H9 (cell line): ENCODE measurements around the gene ZNF766. TPM values are rescaled to one million over a fixed set of nuclear protein-coding genes. Genes with fewer than 3 reads are reported as not detected.

Experiments used
- DNase-seq: peaks from one replicate; pipeline ENCODE4 v3.0.0-alpha.2; 2017
- H2AFZ ChIP-seq: one replicate; pipeline ENCODE4 v1.6.1; 2013; ENCODE audit warnings: mild to moderate bottlenecking, low read length, control low read depth, moderate library complexity
- H2AK5ac ChIP-seq: 2 replicates; pipeline ENCODE4 v1.6.1; 2013; ENCODE audit warnings: low read length, control low read depth, mixed read lengths; ENCODE audit not compliant: insufficient read length
- H2BK120ac ChIP-seq: one replicate; pipeline ENCODE4 v1.6.1; 2013; ENCODE audit warnings: low read depth, mild to moderate bottlenecking, low read length, control low read depth, inconsistent platforms; ENCODE audit not compliant: poor library complexity, severe bottlenecking
- H2BK12ac ChIP-seq: 2 replicates; pipeline ENCODE4 v1.6.1; 2013; ENCODE audit warnings: low read length, control low read depth, mixed read lengths, low read depth; ENCODE audit not compliant: insufficient read length
- H2BK15ac ChIP-seq: 2 replicates; pipeline ENCODE4 v1.6.1; 2013; ENCODE audit warnings: low read depth, low read length, control low read depth
- H2BK20ac ChIP-seq: one replicate; pipeline ENCODE4 v1.6.1; 2013; ENCODE audit warnings: low read depth, mild to moderate bottlenecking, low read length, control low read depth, inconsistent platforms; ENCODE audit not compliant: poor library complexity, severe bottlenecking
- H2BK5ac ChIP-seq: 2 replicates; pipeline ENCODE4 v1.6.1; 2013; ENCODE audit warnings: low read length, control low read depth, mixed read lengths; ENCODE audit not compliant: insufficient read length
- H3K14ac ChIP-seq: 2 replicates; pipeline ENCODE4 v1.6.1; 2013; ENCODE audit warnings: low read length, control low read depth; ENCODE audit not compliant: insufficient read depth
- H3K18ac ChIP-seq: 2 replicates; pipeline ENCODE4 v1.6.1; 2013; ENCODE audit warnings: low read depth, mild to moderate bottlenecking, mixed read lengths, low read length, control low read depth; ENCODE audit not compliant: insufficient read length
- H3K23ac ChIP-seq: 2 replicates; pipeline ENCODE4 v1.6.1; 2013; ENCODE audit warnings: low read length, control low read depth, mixed read lengths, low read depth; ENCODE audit not compliant: insufficient read length
- H3K23me2 ChIP-seq: 2 replicates; pipeline ENCODE4 v1.6.1; 2013; ENCODE audit warnings: low read depth, mild to moderate bottlenecking, mixed read lengths, low read length, control low read depth; ENCODE audit not compliant: insufficient read length, poor library complexity, severe bottlenecking
- H3K27ac ChIP-seq: 2 replicates; pipeline ENCODE4 v1.5.1; 2013; ENCODE audit warnings: low read length, control low read depth, mixed read lengths, low read depth; ENCODE audit not compliant: insufficient read length
- H3K27me3 ChIP-seq: 2 replicates; pipeline ENCODE4 v1.6.1; 2013; ENCODE audit warnings: low read length, control low read depth, inconsistent platforms; ENCODE audit not compliant: insufficient read depth
- H3K4ac ChIP-seq: 2 replicates; pipeline ENCODE4 v1.6.1; 2013; ENCODE audit warnings: low read depth, mild to moderate bottlenecking, control low read depth, inconsistent platforms, low read length, moderate library complexity
- H3K4me1 ChIP-seq: 2 replicates; pipeline ENCODE4 v1.6.1; 2013; ENCODE audit warnings: low read length, control low read depth, inconsistent platforms; ENCODE audit not compliant: insufficient read depth
- H3K4me2 ChIP-seq: 2 replicates; pipeline ENCODE4 v1.6.1; 2013; ENCODE audit warnings: low read length, control low read depth, mixed read lengths; ENCODE audit not compliant: insufficient read length, insufficient read depth
- H3K56ac ChIP-seq: 2 replicates; pipeline ENCODE4 v1.6.1; 2013; ENCODE audit warnings: low read depth, mild to moderate bottlenecking, mixed read lengths, low read length, control low read depth; ENCODE audit not compliant: insufficient read length
- H3K79me1 ChIP-seq: 2 replicates; pipeline ENCODE4 v1.6.1; 2013; ENCODE audit warnings: low read depth, mild to moderate bottlenecking, moderate library complexity, low read length, control low read depth, inconsistent platforms; ENCODE audit not compliant: insufficient read depth, poor library complexity, severe bottlenecking
- H3K79me2 ChIP-seq: 2 replicates; pipeline ENCODE4 v1.6.1; 2013; ENCODE audit warnings: low read length, control low read depth, inconsistent platforms; ENCODE audit not compliant: insufficient read depth
- H3K9ac ChIP-seq: 2 replicates; pipeline ENCODE4 v1.6.1; 2013; ENCODE audit warnings: low read length, control low read depth, mixed read lengths; ENCODE audit not compliant: insufficient read length; ENCODE audit errors: extremely low read depth
- H3K9me3 ChIP-seq: one replicate; pipeline ENCODE4 v1.6.1; 2013; ENCODE audit warnings: low read depth, low read length, inconsistent platforms; ENCODE audit not compliant: control insufficient read depth
- H3T11ph ChIP-seq: one replicate; pipeline ENCODE4 v1.6.1; 2013; ENCODE audit warnings: mild to moderate bottlenecking, low read length, control low read depth, inconsistent platforms
- H4K20me1 ChIP-seq: one replicate; pipeline ENCODE4 v1.6.1; 2013; ENCODE audit not compliant: control insufficient read depth, insufficient read length, insufficient read depth
- H4K5ac ChIP-seq: 2 replicates; pipeline ENCODE4 v1.6.1; 2013; ENCODE audit warnings: low read depth, mild to moderate bottlenecking, mixed read lengths, low read length, control low read depth; ENCODE audit not compliant: insufficient read length
- H4K8ac ChIP-seq: replicated peaks from 2 replicates; pipeline ENCODE4 v1.6.1; 2013; ENCODE audit warnings: low read length, control low read depth, mixed read lengths, low read depth; ENCODE audit not compliant: insufficient read length
- H4K91ac ChIP-seq: 2 replicates; pipeline ENCODE4 v1.6.1; 2013; ENCODE audit warnings: low read depth, mild to moderate bottlenecking, moderate library complexity, mixed read lengths, low read length, control low read depth; ENCODE audit not compliant: insufficient read length
- H3K27ac Mint-ChIP-seq, 3 experiments: 2 replicates in 2 of 3; 3 replicates in 1 of 3; pipeline ENCODE4 v1.8.0; 2020 to 2021; ENCODE audit warnings: mixed read lengths in 3 of 3, mild to moderate bottlenecking in 1 of 3, moderate library complexity in 1 of 3
- H3K27me3 Mint-ChIP-seq: 2 replicates; pipeline ENCODE4 v1.8.0; 2021; ENCODE audit warnings: low read depth, mild to moderate bottlenecking, moderate library complexity, mixed read lengths
- H3K36me3 Mint-ChIP-seq, 3 experiments: 2 replicates in 2 of 3; 3 replicates in 1 of 3; pipeline ENCODE4 v1.8.0; 2020 to 2021; ENCODE audit warnings: low read depth in 3 of 3, mixed read lengths in 3 of 3; ENCODE audit not compliant: insufficient read depth in 1 of 3
- H3K4me1 Mint-ChIP-seq, 2 experiments: 2 replicates each; pipeline ENCODE4 v1.8.0; 2020; ENCODE audit warnings: mixed read lengths in 2 of 2
- H3K4me3 Mint-ChIP-seq, 2 experiments: 2 replicates in 1 of 2; 3 replicates in 1 of 2; pipeline ENCODE4 v1.8.0; 2020 to 2021; ENCODE audit warnings: mild to moderate bottlenecking in 2 of 2, mixed read lengths in 2 of 2, moderate library complexity in 1 of 2
- H3K9me3 Mint-ChIP-seq, 2 experiments: 2 replicates in 1 of 2; 3 replicates in 1 of 2; pipeline ENCODE4 v1.8.0; 2020; ENCODE audit warnings: mild to moderate bottlenecking in 2 of 2, mixed read lengths in 2 of 2, moderate library complexity in 1 of 2
- WGBS: extraction: QIAGEN DNeasy Blood & Tissue Kit; methylation state at CpG from one replicate; pipeline ENCODE4 v1.1.7; 2013; ENCODE audit warnings: missing lambda C conversion rate, low lambda C conversion rate, mixed read lengths; ENCODE audit not compliant: insufficient read length; ENCODE audit errors: extremely low coverage; 5-methylcytosine and 5-hydroxymethylcytosine counted together
- total RNA-seq: library from RNA; stranded (reverse); gene quantifications from 2 replicates; pipeline ENCODE4 v1.2.1, GENCODE V29; 2021
- TF ChIP-seq, protein P1 (sequence below): fragments of 200-600 bp; sonication (generic); conservative IDR thresholded peaks from 3 replicates; pipeline ENCODE4 v1.8.0; 2021; ENCODE audit warnings: antibody characterized with exemption, mild to moderate bottlenecking

Gene ZNF766
- total RNA-seq, 1 experiment from 2014 or later, result 33.6 TPM

DNA sequence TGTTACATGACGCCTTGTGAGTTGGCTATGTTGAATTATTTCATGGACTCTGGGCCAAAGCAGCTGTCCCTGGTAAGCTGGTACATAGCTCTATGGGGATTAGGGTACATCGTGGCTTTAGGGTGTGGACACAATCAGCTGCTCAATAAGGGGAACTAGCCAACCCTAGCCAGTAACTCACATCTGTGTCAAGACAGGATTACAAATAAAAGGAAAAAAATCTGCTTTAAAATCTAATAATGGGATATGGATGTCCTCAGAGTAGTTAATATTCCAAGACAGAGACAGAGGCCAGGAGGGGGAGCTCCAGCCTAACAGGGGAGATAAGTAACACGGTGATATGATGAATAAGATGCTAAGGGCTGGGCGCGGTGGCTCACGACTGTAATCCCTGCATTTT, 21.1 kb upstream of the ZNF766 start:
- Histone ChIP-seq H3K27me3 (no peaks in the 10 kb centered on the region), H3K4me2 (no peak overlapping the region), H3K79me1 (no peaks in the 10 kb centered on the region), H3K23me2 (no peaks in the 10 kb centered on the region), H3K14ac (no peak overlapping the region), H3K79me2 (no peaks in the 10 kb centered on the region), H2BK15ac (no peak overlapping the region), H4K5ac (no peak overlapping the region), H3K18ac (no peak overlapping the region), H3K4ac (no peak overlapping the region), H2AFZ (no peak overlapping the region), H3K23ac (no peak overlapping the region), H3T11ph (no peak overlapping the region), H3K27ac (no peak overlapping the region), H2AK5ac (no peak overlapping the region), H4K91ac (no peak overlapping the region), H3K4me1 (no peaks in the 10 kb centered on the region), H2BK5ac (no peak overlapping the region), H4K8ac (no peak overlapping the region), H3K56ac (no peak overlapping the region), H4K20me1 (no peaks in the 10 kb centered on the region), H3K9me3 (no peaks in the 10 kb centered on the region), H2BK12ac (no peak overlapping the region), H2BK120ac (no peak overlapping the region), H3K9ac (no peak overlapping the region), H2BK20ac (no peak overlapping the region)
- TF ChIP-seq, protein P1, sequence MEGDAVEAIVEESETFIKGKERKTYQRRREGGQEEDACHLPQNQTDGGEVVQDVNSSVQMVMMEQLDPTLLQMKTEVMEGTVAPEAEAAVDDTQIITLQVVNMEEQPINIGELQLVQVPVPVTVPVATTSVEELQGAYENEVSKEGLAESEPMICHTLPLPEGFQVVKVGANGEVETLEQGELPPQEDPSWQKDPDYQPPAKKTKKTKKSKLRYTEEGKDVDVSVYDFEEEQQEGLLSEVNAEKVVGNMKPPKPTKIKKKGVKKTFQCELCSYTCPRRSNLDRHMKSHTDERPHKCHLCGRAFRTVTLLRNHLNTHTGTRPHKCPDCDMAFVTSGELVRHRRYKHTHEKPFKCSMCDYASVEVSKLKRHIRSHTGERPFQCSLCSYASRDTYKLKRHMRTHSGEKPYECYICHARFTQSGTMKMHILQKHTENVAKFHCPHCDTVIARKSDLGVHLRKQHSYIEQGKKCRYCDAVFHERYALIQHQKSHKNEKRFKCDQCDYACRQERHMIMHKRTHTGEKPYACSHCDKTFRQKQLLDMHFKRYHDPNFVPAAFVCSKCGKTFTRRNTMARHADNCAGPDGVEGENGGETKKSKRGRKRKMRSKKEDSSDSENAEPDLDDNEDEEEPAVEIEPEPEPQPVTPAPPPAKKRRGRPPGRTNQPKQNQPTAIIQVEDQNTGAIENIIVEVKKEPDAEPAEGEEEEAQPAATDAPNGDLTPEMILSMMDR, result peak; percentile 73
- peaks cover 1% of the 10 kb centered on the region; the same call in 1 of the 2 replicates for H3K27me3 Mint-ChIP-seq
- peaks cover 26 to 34% of the 10 kb centered on the region in 2 experiments for H3K9me3 Mint-ChIP-seq
- peak overlapping the region in 1 of 2 experiments; percentile 26; a peak in 1 of 5 replicates for H3K4me3 Mint-ChIP-seq
- H3K27ac Mint-ChIP-seq, result no peak overlapping the region; a peak in 1 of 7 replicates
- DNase-seq, result peak; percentile 62
- peaks cover 0 to 3% (median 0%) of the 10 kb centered on the region in 3 experiments; a peak in 2 of 7 replicates for H3K36me3 Mint-ChIP-seq
- H3K4me1 Mint-ChIP-seq, result no peaks in the 10 kb centered on the region
- no CpG with 5 or more reads among the region's 6 CpGs for WGBS
